ENCODE data around the gene CEMIP. TPM values are rescaled to one million over a fixed set of nuclear protein-coding genes. Genes with fewer than 3 reads are reported as not detected.
A peak's percentile ranks its signal among the peaks of the same experiment; 100 is the strongest.

Gene CEMIP
- total RNA-seq, 4 donors from 2014 or later, result 5.4 to 9.2 (median 8.7) TPM

- H3K36me3 ChIP-seq, result no peaks in the 10 kb centered on the region
Observed at GRCh38 chr15:80967451-80967850, 188.3 kb downstream of the CEMIP start.

GRCh38 chr15:80967991-80968510 is 188.9 kb downstream of the CEMIP start:
- WGBS, result 89% methylated on average over 3 of the region's 4 CpGs
- DNase-seq (ENCODE audit: low spot score in 2 of 2), result peak in 1 of 2 donors; percentile 52
- Histone ChIP-seq H3K36me3 (no peaks in the 10 kb centered on the region), H3K9me3 (no peaks in the 10 kb centered on the region), H3K27me3 (no peaks in the 10 kb centered on the region), H3K4me1 (peaks cover 5% of the 10 kb centered on the region), H3K4me3 (no peak overlapping the region), H3K27ac (no peak overlapping the region)
- TF ChIP-seq CTCF (IDR thresholded peaks at IDR 0.05) (no peak), POLR2AphosphoS5 (IDR thresholded peaks at IDR 0.05) (no peak), POLR2A (IDR thresholded peaks at IDR 0.05) (no peak), EP300 (IDR thresholded peaks at IDR 0.05) (no peak)

More at GRCh38 chr15:80967451-80967850, 188.3 kb downstream of the CEMIP start:
- Histone ChIP-seq H3K4me1 (peaks cover 5% of the 10 kb centered on the region), H3K27ac (no peak overlapping the region), H3K9me3 (no peaks in the 10 kb centered on the region), H3K4me3 (no peak overlapping the region), H3K27me3 (no peaks in the 10 kb centered on the region)
- peak in 1 of 2 donors; percentile 60 for DNase-seq (ENCODE audit: low spot score in 2 of 2)
- no peak for TF ChIP-seq POLR2AphosphoS5 (IDR thresholded peaks at IDR 0.05)
- no peak for TF ChIP-seq EP300 (IDR thresholded peaks at IDR 0.05)
- no peak for TF ChIP-seq POLR2A (IDR thresholded peaks at IDR 0.05)
- TF ChIP-seq CTCF (IDR thresholded peaks at IDR 0.05), result no peak
- WGBS, result 68% methylated on average over 2 of the region's 3 CpGs

GRCh38 chr15:80969316-80969715 is 190.1 kb downstream of the CEMIP start:
- Histone ChIP-seq H3K4me1 (peaks cover 10% of the 10 kb centered on the region), H3K27me3 (no peaks in the 10 kb centered on the region), H3K36me3 (no peaks in the 10 kb centered on the region), H3K9me3 (no peaks in the 10 kb centered on the region), H3K27ac (no peak overlapping the region), H3K4me3 (no peak overlapping the region)
- TF ChIP-seq POLR2AphosphoS5 (IDR thresholded peaks at IDR 0.05) (no peak), POLR2A (IDR thresholded peaks at IDR 0.05) (no peak), EP300 (IDR thresholded peaks at IDR 0.05) (no peak), CTCF (IDR thresholded peaks at IDR 0.05) (no peak)
- 100% methylated on average over 5 of the region's 7 CpGs for WGBS
- peak in 1 of 2 donors; percentile 4 for DNase-seq (ENCODE audit: low spot score in 2 of 2)

- no peaks in the 10 kb centered on the region for H3K9me3 ChIP-seq
- H3K4me3 ChIP-seq, result no peak overlapping the region
- H3K4me1 ChIP-seq, result peaks cover 10% of the 10 kb centered on the region
- H3K27ac ChIP-seq, result no peak overlapping the region
- WGBS, result 54% methylated on average over 12 of the region's 12 CpGs
- no peaks in the 10 kb centered on the region for H3K27me3 ChIP-seq
- H3K36me3 ChIP-seq, result no peaks in the 10 kb centered on the region
- peak in 1 of 2 donors; percentile 82 for DNase-seq (ENCODE audit: low spot score in 2 of 2)
- TF ChIP-seq POLR2AphosphoS5 (IDR thresholded peaks at IDR 0.05) (no peak), EP300 (IDR thresholded peaks at IDR 0.05) (no peak), CTCF (IDR thresholded peaks at IDR 0.05) (peak; percentile 69 to 84), POLR2A (IDR thresholded peaks at IDR 0.05) (no peak)
Observed at GRCh38 chr15:80970018-80970657, 191.0 kb downstream of the CEMIP start.

- WGBS, result 78% methylated on average over 3 of the region's 3 CpGs
- H3K36me3 ChIP-seq, result no peaks in the 10 kb centered on the region
- DNase-seq (ENCODE audit: low spot score in 2 of 2), result no peak
Observed at GRCh38 chr15:80970658-80971057, 191.5 kb downstream of the CEMIP start.

More at GRCh38 chr15:80970658-80971057, 191.5 kb downstream of the CEMIP start:
- Histone ChIP-seq H3K27ac (no peak overlapping the region), H3K27me3 (no peaks in the 10 kb centered on the region), H3K4me3 (no peak overlapping the region), H3K4me1 (peaks cover 10% of the 10 kb centered on the region), H3K9me3 (no peaks in the 10 kb centered on the region)
- TF ChIP-seq POLR2A (IDR thresholded peaks at IDR 0.05) (no peak), EP300 (IDR thresholded peaks at IDR 0.05) (no peak), CTCF (IDR thresholded peaks at IDR 0.05) (no peak), POLR2AphosphoS5 (IDR thresholded peaks at IDR 0.05) (no peak)
